LNCAP (cell line): ENCODE data around the gene CALCR.

Experiments
- TF ChIP-seq, protein P1 (sequence below): fragments of 450-650 bp; IDR thresholded peaks from 2 replicates; pipeline ENCODE4 v1.5.1; 2017; ENCODE audit warnings: mild to moderate bottlenecking

The CALCR gene

GRCh38 chr7:93503088-93503487, 71.4 kb downstream of the CALCR start:
- TF ChIP-seq, protein P1, sequence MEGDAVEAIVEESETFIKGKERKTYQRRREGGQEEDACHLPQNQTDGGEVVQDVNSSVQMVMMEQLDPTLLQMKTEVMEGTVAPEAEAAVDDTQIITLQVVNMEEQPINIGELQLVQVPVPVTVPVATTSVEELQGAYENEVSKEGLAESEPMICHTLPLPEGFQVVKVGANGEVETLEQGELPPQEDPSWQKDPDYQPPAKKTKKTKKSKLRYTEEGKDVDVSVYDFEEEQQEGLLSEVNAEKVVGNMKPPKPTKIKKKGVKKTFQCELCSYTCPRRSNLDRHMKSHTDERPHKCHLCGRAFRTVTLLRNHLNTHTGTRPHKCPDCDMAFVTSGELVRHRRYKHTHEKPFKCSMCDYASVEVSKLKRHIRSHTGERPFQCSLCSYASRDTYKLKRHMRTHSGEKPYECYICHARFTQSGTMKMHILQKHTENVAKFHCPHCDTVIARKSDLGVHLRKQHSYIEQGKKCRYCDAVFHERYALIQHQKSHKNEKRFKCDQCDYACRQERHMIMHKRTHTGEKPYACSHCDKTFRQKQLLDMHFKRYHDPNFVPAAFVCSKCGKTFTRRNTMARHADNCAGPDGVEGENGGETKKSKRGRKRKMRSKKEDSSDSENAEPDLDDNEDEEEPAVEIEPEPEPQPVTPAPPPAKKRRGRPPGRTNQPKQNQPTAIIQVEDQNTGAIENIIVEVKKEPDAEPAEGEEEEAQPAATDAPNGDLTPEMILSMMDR = no peak

DNA sequence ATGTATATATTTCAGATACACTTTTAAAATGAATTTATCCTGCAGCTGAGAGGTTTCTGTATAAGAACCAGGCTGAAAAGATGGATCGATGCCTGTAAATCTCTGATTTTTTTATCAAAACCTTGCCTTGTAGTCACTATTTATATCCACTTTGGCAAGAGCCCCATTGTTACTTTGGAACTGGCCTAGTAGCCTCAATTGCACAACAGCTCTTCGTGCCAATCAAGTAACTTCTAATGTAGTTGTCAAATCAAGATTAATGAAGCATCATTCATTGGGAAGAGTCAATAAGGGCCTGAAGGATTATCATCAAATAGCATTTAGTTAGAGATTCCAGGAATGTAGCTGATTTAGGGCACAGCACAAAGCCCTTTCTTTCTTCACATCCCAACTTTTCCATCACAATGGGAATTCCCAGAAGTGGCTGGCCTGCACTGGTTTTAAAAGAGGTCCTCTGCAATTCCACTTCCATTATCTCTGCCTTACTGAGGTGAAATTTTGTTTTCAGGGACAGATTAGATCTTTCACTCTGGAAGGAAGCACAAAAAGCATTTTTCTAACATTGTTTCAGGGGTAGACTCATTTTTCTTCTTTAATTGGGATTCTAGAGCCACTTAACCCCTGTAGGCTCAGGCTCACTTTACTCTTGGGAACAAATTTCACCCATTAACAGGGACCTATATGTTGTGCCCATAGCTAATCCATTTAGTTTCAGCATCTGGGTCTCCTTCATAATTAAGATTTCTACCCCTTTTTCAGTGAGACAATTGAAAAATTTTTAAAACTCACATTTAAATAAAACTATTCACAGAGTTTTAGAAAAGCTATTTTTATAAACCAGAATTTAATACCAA, 97.8 kb downstream of the CALCR start:
- TF ChIP-seq, protein P1 = no peak

DNA sequence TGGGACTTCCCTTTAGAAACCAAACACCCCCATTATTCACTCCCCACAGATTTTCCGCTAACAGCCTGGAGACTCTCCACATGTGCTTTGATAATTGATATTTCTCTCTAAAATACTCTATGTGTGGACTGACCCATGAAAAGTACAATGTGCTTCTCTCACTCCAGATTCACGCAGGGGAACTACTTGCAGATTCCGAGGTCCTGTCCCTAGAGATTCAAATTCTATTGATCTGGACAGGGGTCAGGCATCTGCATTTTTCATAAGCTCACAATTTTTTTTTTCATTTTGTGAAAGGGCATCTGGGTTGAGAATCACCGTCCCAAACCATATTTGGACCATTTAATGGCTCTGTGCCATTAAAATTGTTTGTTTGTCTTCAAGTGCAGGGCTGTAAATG, 98.7 kb downstream of the CALCR start:
- TF ChIP-seq, protein P1 = no peak

GRCh38 chr7:93471456-93471855, 103.1 kb downstream of the CALCR start:
- TF ChIP-seq, protein P1 = no peak

DNA sequence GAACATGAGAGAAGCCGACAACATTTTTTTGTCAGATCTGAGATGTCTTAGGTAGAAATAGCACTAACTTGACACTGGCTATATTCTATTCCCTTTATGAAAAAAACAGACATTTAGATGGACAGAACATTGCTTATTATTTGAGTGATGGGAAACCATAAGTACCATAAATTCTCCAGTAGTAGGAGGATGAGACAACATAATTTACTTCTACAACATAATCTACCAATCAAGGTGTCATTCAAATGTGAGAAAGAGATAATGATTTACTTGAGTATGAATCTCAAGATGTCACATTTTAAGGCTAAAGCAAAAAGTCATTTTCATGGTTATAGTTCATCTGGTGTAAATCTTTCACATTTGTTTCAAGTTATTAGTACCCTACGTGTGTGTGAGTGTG, 110.8 kb downstream of the CALCR start:
- TF ChIP-seq, protein P1 = no peak

DNA sequence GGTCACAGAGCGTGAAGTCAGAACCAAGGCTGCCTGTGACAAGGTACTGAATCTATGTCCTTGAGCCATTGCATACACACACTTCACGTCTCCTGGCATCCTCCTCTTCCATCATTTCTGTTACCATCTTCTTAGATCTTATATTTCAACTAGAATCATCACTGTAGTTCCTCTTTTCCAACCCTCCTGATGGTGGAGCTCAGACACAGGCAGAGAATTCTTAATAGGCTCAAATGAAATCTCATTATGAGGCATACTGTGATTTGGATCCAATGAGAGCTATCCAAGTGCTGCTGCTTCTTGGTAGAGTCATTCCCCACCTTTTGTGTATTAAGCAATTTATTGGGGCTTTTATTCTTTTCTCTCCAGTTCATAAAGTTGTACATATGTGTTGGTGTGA, 113.2 kb downstream of the CALCR start:
- TF ChIP-seq, protein P1 = no peak

DNA sequence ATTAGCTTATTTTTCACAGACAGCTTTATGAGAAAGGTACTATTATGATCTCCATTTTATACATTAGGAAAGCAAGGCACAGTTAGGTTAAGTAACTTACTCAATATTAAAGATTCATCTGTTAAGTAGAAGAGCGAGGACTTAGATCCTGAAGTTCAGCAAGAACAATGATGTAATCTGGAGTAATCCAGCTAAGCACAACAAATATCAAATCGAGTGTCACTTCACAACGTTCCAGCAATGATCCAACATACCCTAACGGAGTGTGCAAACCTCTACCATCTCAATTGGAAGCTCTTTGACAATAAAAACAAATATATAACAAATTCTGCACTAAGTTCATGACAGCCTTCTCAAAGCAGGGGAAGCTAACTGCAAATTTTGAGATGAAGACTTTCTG, 121.3 kb downstream of the CALCR start:
- TF ChIP-seq, protein P1 = no peak
